Measurements from ENCODE around the gene SMAD5.

Gene SMAD5

GRCh38 chr5:136133222-136133921, 727 bp downstream of the SMAD5 start:
- H3K27me3 Mint-ChIP-seq (ENCODE audit: low read depth), result peaks cover 41% of the 10 kb centered on the region
- H3K36me3 Mint-ChIP-seq (ENCODE audit: low read depth), result no peaks in the 10 kb centered on the region
- H3K9me3 Mint-ChIP-seq, result no peaks in the 10 kb centered on the region
- H3K4me1 Mint-ChIP-seq (ENCODE audit: low read depth), result peaks cover 15% of the 10 kb centered on the region
- H3K27ac Mint-ChIP-seq, result peak overlapping the region; percentile 73
- H3K4me3 Mint-ChIP-seq, result peak overlapping the region; percentile 89

GRCh38 chr5:136133922-136134379, 1.3 kb downstream of the SMAD5 start:
- Mint-ChIP-seq H3K27ac (no peak overlapping the region), H3K9me3 (no peaks in the 10 kb centered on the region), H3K4me1 (ENCODE audit: low read depth) (peaks cover 15% of the 10 kb centered on the region), H3K4me3 (peak overlapping the region; percentile 89), H3K27me3 (ENCODE audit: low read depth) (peaks cover 41% of the 10 kb centered on the region), H3K36me3 (ENCODE audit: low read depth) (no peaks in the 10 kb centered on the region)

GRCh38 chr5:136134653-136135052, 2.0 kb downstream of the SMAD5 start:
- Mint-ChIP-seq H3K4me3 (peak overlapping the region; percentile 35), H3K4me1 (ENCODE audit: low read depth) (peaks cover 15% of the 10 kb centered on the region), H3K9me3 (no peaks in the 10 kb centered on the region), H3K36me3 (ENCODE audit: low read depth) (no peaks in the 10 kb centered on the region), H3K27ac (no peak overlapping the region), H3K27me3 (ENCODE audit: low read depth) (peaks cover 41% of the 10 kb centered on the region)

GRCh38 chr5:136135536-136135935, 2.9 kb downstream of the SMAD5 start:
- H3K4me3 Mint-ChIP-seq, result no peak overlapping the region
- no peak overlapping the region for H3K27ac Mint-ChIP-seq
- H3K9me3 Mint-ChIP-seq, result no peaks in the 10 kb centered on the region
- H3K36me3 Mint-ChIP-seq (ENCODE audit: low read depth), result no peaks in the 10 kb centered on the region
- H3K27me3 Mint-ChIP-seq (ENCODE audit: low read depth), result peaks cover 36% of the 10 kb centered on the region
- peaks cover 15% of the 10 kb centered on the region for H3K4me1 Mint-ChIP-seq (ENCODE audit: low read depth)

GRCh38 chr5:136137497-136138220, 5.0 kb downstream of the SMAD5 start:
- H3K27ac Mint-ChIP-seq, result no peak overlapping the region

GRCh38 chr5:136141561-136141960, 8.9 kb downstream of the SMAD5 start:
- no peak overlapping the region for H3K27ac Mint-ChIP-seq
- no peak overlapping the region for H3K4me3 Mint-ChIP-seq
- H3K9me3 Mint-ChIP-seq, result no peaks in the 10 kb centered on the region
- H3K4me1 Mint-ChIP-seq (ENCODE audit: low read depth), result peaks cover 3% of the 10 kb centered on the region
- H3K27me3 Mint-ChIP-seq (ENCODE audit: low read depth), result no peaks in the 10 kb centered on the region
- no peaks in the 10 kb centered on the region for H3K36me3 Mint-ChIP-seq (ENCODE audit: low read depth)

More at GRCh38 chr5:136137497-136138220, 5.0 kb downstream of the SMAD5 start:
- Mint-ChIP-seq H3K4me3 (no peak overlapping the region), H3K9me3 (no peaks in the 10 kb centered on the region), H3K36me3 (ENCODE audit: low read depth) (no peaks in the 10 kb centered on the region), H3K4me1 (ENCODE audit: low read depth) (peaks cover 11% of the 10 kb centered on the region), H3K27me3 (ENCODE audit: low read depth) (peaks cover 16% of the 10 kb centered on the region)

GRCh38 chr5:136143312-136143711, 10.7 kb downstream of the SMAD5 start:
- Mint-ChIP-seq H3K4me1 (ENCODE audit: low read depth) (no peaks in the 10 kb centered on the region), H3K4me3 (no peak overlapping the region), H3K27ac (no peak overlapping the region), H3K9me3 (no peaks in the 10 kb centered on the region), H3K36me3 (ENCODE audit: low read depth) (no peaks in the 10 kb centered on the region), H3K27me3 (ENCODE audit: low read depth) (peaks cover 2% of the 10 kb centered on the region)

- no peaks in the 10 kb centered on the region for H3K36me3 Mint-ChIP-seq (ENCODE audit: low read depth)
- H3K27ac Mint-ChIP-seq, result no peak overlapping the region
- no peaks in the 10 kb centered on the region for H3K9me3 Mint-ChIP-seq
- no peak overlapping the region for H3K4me3 Mint-ChIP-seq
- peaks cover 3% of the 10 kb centered on the region for H3K27me3 Mint-ChIP-seq (ENCODE audit: low read depth)
- no peaks in the 10 kb centered on the region for H3K4me1 Mint-ChIP-seq (ENCODE audit: low read depth)
These were observed 11.1 kb downstream of the SMAD5 start for GRCh38 chr5:136143763-136144162.

GRCh38 chr5:136145030-136145429, 12.4 kb downstream of the SMAD5 start:
- no peaks in the 10 kb centered on the region for H3K9me3 Mint-ChIP-seq
- no peak overlapping the region for H3K27ac Mint-ChIP-seq
- no peaks in the 10 kb centered on the region for H3K4me1 Mint-ChIP-seq (ENCODE audit: low read depth)
- no peak overlapping the region for H3K4me3 Mint-ChIP-seq
- peaks cover 3% of the 10 kb centered on the region for H3K27me3 Mint-ChIP-seq (ENCODE audit: low read depth)
- H3K36me3 Mint-ChIP-seq (ENCODE audit: low read depth), result no peaks in the 10 kb centered on the region

GRCh38 chr5:136146201-136146600, 13.6 kb downstream of the SMAD5 start:
- H3K4me3 Mint-ChIP-seq, result no peak overlapping the region

GRCh38 chr5:136147632-136148031, 15.0 kb downstream of the SMAD5 start:
- H3K27me3 Mint-ChIP-seq (ENCODE audit: low read depth), result peaks cover 3% of the 10 kb centered on the region

More at GRCh38 chr5:136146201-136146600, 13.6 kb downstream of the SMAD5 start:
- Mint-ChIP-seq H3K27ac (no peak overlapping the region), H3K36me3 (ENCODE audit: low read depth) (no peaks in the 10 kb centered on the region), H3K9me3 (no peaks in the 10 kb centered on the region), H3K27me3 (ENCODE audit: low read depth) (peaks cover 3% of the 10 kb centered on the region), H3K4me1 (ENCODE audit: low read depth) (no peaks in the 10 kb centered on the region)

GRCh38 chr5:136149891-136150290, 17.2 kb downstream of the SMAD5 start:
- no peak overlapping the region for H3K27ac Mint-ChIP-seq
- peaks cover 9% of the 10 kb centered on the region for H3K36me3 Mint-ChIP-seq (ENCODE audit: low read depth)
- no peaks in the 10 kb centered on the region for H3K4me1 Mint-ChIP-seq (ENCODE audit: low read depth)
- peaks cover 3% of the 10 kb centered on the region for H3K27me3 Mint-ChIP-seq (ENCODE audit: low read depth)
- no peaks in the 10 kb centered on the region for H3K9me3 Mint-ChIP-seq
- no peak overlapping the region for H3K4me3 Mint-ChIP-seq

More at GRCh38 chr5:136147632-136148031, 15.0 kb downstream of the SMAD5 start:
- Mint-ChIP-seq H3K4me3 (no peak overlapping the region), H3K36me3 (ENCODE audit: low read depth) (no peaks in the 10 kb centered on the region), H3K27ac (no peak overlapping the region), H3K9me3 (no peaks in the 10 kb centered on the region), H3K4me1 (ENCODE audit: low read depth) (no peaks in the 10 kb centered on the region)

GRCh38 chr5:136153581-136154236, 21.1 kb downstream of the SMAD5 start:
- no peaks in the 10 kb centered on the region for H3K9me3 Mint-ChIP-seq
- H3K4me1 Mint-ChIP-seq (ENCODE audit: low read depth), result no peaks in the 10 kb centered on the region
- no peaks in the 10 kb centered on the region for H3K27me3 Mint-ChIP-seq (ENCODE audit: low read depth)
- H3K36me3 Mint-ChIP-seq (ENCODE audit: low read depth), result peaks cover 9% of the 10 kb centered on the region
- H3K4me3 Mint-ChIP-seq, result no peak overlapping the region
- no peak overlapping the region for H3K27ac Mint-ChIP-seq

- no peak overlapping the region for H3K27ac Mint-ChIP-seq
- H3K9me3 Mint-ChIP-seq, result no peaks in the 10 kb centered on the region
- no peaks in the 10 kb centered on the region for H3K4me1 Mint-ChIP-seq (ENCODE audit: low read depth)
- no peak overlapping the region for H3K4me3 Mint-ChIP-seq
- peaks cover 9% of the 10 kb centered on the region for H3K36me3 Mint-ChIP-seq (ENCODE audit: low read depth)
- H3K27me3 Mint-ChIP-seq (ENCODE audit: low read depth), result no peaks in the 10 kb centered on the region
These were observed 22.4 kb downstream of the SMAD5 start for GRCh38 chr5:136155078-136155477.
